HG03097 (cell line): ENCODE measurements around the gene PRKAG3.

Source experiments
- ATAC-seq: cut with Tn5 transposase; IDR thresholded peaks from one replicate; pipeline ENCODE4 v1.9.1; 2021; ENCODE audit not compliant: unreplicated experiment, low FRiP score

PRKAG3 gene

DNA sequence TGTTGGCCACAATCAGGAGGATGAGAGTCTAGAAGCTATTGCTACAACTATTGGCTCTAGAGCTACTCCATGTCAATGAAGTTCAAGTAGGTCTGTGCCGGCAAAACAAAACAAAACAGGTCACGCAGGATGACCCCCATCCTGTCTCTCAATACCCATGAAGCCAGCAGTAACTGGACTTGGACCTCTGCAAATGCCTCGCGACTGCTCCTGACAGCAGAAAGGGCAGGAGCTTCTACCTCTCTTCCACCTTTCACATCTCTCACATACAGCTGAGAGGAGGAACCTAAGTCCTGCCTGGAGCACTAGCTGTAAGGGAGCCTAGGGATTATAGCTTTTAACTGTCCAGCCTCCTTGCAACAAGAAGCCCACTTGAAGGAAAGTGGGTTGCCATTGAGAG is 16.0 kb downstream of the PRKAG3 start:
- ATAC-seq = no peak

- ATAC-seq = no peak
Observed at GRCh38 chr2:218815244-218815637, 16.4 kb downstream of the PRKAG3 start.

GRCh38 chr2:218814540-218815243 is 16.9 kb downstream of the PRKAG3 start:
- no peak for ATAC-seq

- no peak for ATAC-seq
Observed at GRCh38 chr2:218813771-218814460, 17.7 kb downstream of the PRKAG3 start.

- ATAC-seq = no peak
Observed at GRCh38 chr2:218812861-218813260, 18.7 kb downstream of the PRKAG3 start.

- no peak for ATAC-seq
Observed at GRCh38 chr2:218812096-218812815, 19.3 kb downstream of the PRKAG3 start.

DNA sequence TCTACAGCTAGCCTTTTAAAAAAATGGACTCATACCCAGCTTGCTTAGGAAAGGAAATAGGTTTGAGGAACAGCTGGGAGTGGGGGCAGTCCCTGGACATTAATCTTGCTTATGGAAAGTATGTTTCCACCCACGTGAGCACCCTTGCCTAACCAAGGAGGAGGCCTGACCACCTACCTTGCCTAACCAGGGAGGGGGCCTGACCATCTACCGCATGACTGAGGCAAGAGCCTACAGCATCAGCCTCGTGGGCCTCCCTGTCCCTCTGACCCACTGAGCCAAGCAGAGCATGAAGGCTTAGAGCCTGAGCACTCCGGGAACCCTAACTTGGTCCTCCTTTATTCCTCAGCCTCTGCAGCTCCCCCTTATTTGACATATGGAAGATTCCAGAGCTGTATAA is 20.2 kb downstream of the PRKAG3 start:
- no peak for ATAC-seq

DNA sequence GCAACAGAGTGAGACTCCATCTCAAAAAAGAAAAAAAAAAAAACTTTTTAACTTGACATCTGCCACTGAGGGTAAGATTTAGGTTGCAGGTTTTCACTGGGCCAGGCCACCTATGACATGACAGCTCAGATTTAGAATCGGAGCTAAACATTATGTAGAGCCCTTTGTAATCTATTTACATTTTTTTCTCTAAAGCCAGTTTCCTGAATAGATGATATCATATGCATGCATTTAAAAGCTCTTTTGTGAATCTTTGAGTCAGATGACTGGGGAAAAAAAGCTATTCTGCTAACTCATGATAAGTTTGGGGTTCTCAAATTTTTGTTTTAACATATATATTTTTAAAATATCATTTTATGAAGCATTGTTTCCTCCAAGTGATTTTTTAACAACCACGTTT is 21.3 kb downstream of the PRKAG3 start:
- no peak for ATAC-seq

- no peak for ATAC-seq
Observed at GRCh38 chr2:218809515-218809914, 22.1 kb downstream of the PRKAG3 start.

GRCh38 chr2:218807626-218808025 is 24.0 kb downstream of the PRKAG3 start:
- ATAC-seq = no peak

GRCh38 chr2:218806346-218806978 is 25.1 kb downstream of the PRKAG3 start:
- ATAC-seq = no peak

- ATAC-seq = no peak
Observed at GRCh38 chr2:218805627-218806026, 26.0 kb downstream of the PRKAG3 start.

- no peak for ATAC-seq
Observed at GRCh38 chr2:218804817-218805216, 26.8 kb downstream of the PRKAG3 start.

DNA sequence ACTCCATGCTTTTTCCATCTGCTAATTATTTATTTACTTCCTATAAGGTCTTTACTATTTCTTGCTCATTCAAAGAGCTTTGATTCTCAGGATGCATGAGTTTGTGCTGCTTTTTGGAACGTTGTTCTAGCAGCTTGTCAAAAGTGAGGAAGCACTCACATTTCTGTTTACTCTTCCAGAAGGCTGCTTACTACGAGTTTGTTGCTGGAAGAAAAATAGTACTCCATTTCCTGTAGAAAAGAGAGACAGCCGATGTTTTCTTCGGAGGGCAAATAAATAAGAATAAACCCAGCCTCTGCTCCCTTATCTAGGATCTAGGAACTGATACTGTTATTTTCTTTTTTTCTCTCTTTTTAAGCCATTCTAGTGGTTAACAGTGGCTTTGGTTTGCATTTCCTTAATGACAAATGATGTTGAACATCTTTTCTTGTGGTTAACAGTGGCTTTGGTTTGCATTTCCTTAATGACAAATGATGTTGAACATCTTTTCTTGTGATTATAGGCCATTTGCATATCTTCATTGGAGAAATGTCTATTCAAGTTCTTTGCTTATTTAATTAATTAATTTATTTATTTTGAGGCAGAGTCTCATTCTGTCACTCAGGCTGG is 29.1 kb downstream of the PRKAG3 start:
- no peak for ATAC-seq

GRCh38 chr2:218799990-218800389 is 31.6 kb downstream of the PRKAG3 start:
- no peak for ATAC-seq

GRCh38 chr2:218798767-218799504 is 32.7 kb downstream of the PRKAG3 start:
- ATAC-seq = no peak

DNA sequence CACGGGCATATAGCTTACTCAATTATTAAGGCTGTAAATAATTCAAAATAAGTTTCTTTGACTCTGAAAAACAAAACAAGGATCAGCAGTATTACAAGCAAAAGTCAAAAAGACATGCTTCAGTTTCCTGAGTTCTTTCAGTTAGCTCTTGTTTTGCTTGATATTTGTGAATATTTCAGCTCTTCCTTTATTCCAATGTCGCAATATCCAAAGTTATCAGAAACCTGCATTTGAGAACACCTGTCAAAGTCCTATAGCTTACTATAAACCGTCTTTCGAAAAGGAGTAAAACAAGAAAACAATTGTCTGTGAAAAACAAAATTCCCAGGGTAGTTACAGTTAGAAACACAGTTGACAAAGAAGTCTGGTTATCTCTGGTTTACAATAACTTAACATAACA is 34.9 kb downstream of the PRKAG3 start:
- ATAC-seq = no peak

DNA sequence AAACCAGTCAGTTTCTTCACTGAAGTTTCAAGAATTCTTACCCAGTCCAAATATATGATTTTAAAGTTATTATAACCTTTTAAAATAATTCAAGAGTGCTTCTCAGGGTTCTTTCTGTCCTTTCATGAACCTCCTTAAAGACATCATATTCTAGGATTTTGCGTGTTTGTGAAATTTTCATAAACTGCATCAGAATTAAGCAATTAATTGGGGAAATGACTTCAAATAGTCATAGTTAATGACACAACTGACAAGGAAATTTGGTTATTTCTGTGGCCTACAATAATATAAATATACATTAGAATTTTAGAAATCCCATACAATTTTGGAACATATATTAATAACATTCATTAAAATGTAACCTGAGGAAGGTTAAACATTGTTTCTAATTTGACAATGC is 39.2 kb downstream of the PRKAG3 start:
- no peak for ATAC-seq

GRCh38 chr2:218788529-218789255 is 42.9 kb downstream of the PRKAG3 start:
- no peak for ATAC-seq
